Measurements from ENCODE around the gene ZNF526. TPM values are rescaled to one million over a fixed set of nuclear protein-coding genes. Genes with fewer than 3 reads are reported as not detected.
"Not testable (repeated sequence)": the region's sequence is repeated elsewhere in the genome, so short reads cannot be mapped to it uniquely, and the experiment has no call there.

The ZNF526 gene
- polyA plus RNA-seq, 3 donors: 7.4 to 8.9 (median 8.3) TPM

DNA sequence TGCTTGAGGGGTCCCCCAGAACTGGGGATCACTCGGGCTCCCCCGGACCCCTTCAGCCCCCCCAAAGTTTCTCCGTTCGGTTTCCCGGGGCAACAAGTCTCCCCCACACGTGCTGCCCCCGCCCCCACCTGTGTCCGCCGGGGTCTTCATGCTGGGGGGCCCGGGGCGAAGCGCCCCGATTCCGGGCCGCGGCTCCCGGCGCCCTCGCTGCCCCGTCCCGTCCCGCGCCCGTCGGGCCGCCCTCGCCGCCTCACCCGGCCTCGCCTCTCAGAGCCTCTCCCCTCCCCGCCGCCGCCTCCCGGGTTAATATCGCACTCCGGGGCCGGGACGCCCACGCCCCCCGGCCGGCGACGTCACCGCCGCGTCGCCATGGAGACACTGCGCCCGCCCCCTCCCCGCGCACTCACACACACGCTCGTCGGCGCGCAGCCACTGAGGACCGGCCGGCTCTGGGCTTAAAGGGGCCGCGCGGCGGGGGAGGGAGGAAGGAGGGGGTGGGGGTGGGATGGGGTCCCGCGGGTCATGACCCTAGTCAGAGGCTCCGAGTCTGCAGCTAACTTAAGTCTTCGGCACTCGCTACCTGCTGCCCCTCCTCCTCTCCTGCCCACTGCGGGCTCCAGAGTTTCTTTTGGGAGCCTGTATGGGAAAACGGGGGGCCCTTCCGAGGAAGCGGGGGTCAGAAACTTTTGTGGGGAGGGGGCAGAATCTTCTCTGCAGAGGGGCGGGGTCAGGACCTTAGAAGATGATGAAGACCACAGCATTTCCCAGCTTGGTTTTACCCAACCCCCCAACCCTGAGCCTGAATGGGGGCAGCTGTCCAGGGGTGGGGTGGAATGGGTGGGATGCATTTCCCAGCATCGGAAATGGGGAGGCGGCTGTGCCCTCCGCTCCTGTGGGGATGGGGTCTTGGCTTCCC is 35.0 kb downstream of the ZNF526 start, which contains the start of gene ERF:
TSS of gene ERF (minus strand) at position 279 of the 916 bp plus-strand sequence. CDS start at position 150, 129 bp downstream.
- peak in 1 of 3 donors; percentile 76 for DNase-seq (ENCODE audit: low read depth in 3 of 3, low spot score in 2 of 3)

DNA sequence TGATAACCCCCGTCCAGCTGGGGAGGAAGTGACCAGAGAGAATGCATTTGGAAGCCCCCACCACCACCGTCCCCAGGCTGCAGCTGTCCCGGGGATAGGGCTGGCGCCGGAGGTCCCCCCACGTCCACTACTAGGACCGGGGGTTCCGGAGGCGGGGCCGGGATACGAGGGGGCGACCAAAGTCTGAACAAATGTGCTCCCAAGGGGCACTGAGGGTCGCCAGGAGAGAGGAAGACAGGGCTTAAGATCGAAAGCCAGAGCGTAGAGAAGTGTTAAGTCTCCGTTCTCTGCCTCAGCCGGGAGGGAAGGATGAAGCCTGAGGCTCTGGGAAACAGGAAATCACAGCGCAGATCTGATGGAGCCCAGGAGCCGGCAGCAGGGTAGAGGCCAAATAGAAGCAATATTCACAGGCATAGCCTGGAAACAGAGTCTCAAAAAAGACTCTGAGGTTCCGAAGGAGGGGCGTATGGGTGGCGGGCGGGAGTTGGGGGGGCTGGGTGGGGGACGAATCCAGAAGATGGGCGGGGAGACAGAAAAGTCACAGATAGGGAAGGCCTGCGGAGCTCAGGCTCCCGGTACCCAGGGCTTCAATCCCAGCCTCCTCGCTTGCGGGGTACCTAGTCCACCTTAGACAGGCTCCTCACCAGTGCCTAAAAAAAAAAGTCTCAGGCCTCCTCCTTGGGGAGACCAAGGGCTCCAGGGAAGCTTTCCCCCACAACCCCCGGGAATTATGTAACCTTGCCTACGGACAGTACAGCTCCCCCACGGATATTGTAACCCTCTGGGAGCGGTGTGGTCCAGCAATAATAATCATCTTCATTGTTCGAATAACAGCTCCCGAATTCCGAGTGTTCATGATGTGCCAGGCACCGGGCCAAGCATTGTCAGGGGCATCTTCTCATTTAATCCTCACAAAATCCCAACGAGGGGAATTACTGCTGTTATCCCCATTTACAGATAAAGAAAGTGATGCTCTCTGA is 35.9 kb downstream of the ZNF526 start:
- no peak for DNase-seq (ENCODE audit: low read depth in 3 of 3, low spot score in 2 of 3)

DNA sequence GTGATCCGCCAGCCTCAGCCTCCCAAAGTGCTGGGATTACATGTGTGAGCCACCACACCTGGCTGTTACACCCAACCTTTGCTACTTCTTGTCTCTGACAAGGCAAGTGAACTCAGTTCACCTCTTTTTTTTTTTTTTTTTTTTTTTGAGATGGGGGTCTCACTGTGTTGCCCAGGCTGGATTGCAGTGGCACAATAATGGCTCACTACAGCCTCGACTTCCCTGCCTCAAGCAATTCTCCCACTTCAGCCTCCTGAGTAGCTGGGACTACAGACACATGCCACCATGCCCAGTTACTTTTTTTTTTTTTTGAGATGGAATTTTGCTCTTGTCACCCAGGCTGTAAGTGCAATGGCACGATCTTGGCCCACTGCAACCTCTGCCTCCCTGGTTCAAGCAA is 37.7 kb downstream of the ZNF526 start:
- not testable (repeated sequence) for DNase-seq (ENCODE audit: low read depth in 3 of 3, low spot score in 2 of 3)

DNA sequence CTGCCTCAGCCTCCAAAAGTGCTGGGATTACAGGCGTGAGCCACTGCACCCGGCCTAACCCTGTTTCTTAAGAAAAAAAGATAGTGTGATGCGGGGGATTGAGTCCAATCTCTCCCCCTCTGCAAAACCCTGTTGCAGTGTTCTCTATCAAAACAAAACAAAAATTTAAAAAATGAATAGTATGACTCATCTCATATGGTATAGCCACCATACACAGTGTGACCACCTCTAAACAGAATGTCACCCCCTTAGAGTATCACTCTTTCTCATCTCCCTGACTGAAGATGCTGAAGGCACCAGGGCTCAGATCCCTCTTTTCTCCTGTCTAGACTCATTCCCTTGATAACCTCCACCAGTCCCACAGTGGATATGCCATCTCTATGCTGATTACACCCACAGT is 41.7 kb downstream of the ZNF526 start:
- no peak for DNase-seq (ENCODE audit: low read depth in 3 of 3, low spot score in 2 of 3)

DNA sequence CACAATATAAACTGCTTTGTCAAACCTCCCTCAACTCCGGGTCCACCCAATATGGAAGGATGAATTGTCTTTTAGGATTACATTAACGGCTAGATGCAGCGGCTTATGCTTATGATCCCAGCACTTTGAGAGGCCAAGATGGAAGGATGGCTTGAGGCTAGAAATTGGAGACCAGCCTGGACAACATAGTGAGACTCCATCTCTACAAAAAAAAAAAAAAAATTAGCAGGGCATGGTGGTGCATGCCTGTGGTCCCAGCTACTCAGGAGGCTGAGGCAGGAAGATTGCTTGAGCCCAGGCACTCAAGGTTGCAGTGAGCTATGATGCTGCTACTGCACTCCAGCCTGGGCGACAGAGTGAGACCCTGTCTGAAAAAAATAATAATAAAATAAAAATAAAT is 46.0 kb downstream of the ZNF526 start:
- DNase-seq (ENCODE audit: low read depth in 3 of 3, low spot score in 2 of 3): not testable (repeated sequence)

DNA sequence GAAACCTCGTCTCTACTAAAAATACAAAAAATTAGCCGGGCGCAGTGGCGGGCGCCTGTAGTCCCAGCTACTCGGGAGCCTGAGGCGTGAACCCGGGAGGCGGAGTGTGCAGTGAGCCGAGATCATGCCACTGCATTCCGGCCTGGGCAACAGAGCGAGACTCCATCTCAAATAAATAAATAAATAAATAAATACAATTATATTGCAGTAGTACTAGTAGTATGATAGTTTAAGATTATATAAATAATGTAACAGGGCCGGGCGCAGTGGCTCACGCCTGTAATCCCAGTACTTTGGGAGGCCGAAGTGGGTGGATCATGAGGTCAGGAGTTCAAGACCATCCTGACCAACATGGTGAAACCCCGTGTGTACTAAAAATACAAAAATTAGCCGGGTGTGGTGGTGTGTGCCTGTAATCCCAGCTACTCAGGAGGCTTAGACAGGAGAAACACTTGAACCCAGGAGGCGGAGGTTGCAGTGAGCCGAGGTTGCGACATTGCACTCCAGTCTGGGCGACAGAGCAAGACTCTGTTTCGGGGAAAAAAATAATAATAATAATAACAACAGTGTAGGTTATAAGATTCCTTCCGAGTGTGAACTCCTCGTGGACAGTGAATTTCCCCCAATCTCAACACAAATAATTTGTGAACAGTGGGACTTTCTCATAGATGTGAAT is 47.0 kb downstream of the ZNF526 start:
- DNase-seq (ENCODE audit: low read depth in 3 of 3, low spot score in 2 of 3): not testable (repeated sequence)

DNA sequence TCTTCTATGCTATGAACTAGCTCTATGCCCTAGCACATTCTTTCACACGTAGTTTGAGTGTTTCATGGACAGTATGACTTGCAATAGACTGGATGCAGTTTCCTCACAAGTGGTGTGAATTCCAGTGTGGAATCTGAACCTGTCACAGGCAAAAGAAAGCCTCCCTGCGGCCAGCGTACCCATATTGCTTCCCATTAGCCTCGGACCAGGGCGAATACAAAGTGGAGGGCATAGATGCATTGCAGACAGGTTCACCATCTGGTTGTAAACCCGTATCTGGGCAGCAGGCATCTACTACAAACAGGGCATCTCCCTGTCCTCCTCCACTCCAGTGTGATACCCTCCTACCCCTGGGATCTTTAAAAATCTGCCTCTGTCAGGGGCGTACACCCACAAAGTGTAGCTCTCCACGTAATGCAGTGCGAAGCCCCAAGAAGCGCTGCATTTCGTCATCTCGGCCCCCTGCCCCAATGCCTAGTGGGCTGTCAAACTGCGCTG is 47.6 kb downstream of the ZNF526 start:
- DNase-seq (ENCODE audit: low read depth in 3 of 3, low spot score in 2 of 3): no peak

DNA sequence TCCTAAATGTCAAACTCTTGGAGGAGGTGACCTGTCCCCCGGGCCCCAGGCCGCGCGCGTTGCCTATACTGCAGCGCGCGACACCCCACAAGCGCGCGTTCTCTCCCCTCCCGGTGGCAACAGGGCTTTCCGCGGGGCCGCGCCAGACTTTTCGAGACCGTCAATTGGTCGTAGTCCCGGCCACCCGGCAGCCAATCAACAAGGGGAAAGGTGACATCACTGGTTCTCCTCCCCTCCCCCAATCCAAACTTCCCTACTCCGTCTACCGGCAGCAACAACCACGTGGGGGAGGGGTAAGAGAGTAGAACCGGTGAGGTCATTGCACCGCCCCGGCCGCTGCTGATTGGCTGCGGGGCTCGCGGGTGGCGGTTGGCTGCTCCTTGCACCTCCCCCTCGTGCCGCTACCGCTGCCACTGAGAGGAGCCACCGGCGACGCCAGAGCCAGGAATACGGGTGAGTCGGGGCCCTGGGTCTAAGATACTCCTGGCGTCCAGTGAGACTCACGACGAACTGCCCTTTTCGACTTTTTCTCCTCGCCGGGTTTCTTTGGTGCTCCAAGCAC is 48.1 kb downstream of the ZNF526 start:
- peak; percentile 99 to 100 (median 100) for DNase-seq (ENCODE audit: low read depth in 3 of 3, low spot score in 2 of 3)

DNA sequence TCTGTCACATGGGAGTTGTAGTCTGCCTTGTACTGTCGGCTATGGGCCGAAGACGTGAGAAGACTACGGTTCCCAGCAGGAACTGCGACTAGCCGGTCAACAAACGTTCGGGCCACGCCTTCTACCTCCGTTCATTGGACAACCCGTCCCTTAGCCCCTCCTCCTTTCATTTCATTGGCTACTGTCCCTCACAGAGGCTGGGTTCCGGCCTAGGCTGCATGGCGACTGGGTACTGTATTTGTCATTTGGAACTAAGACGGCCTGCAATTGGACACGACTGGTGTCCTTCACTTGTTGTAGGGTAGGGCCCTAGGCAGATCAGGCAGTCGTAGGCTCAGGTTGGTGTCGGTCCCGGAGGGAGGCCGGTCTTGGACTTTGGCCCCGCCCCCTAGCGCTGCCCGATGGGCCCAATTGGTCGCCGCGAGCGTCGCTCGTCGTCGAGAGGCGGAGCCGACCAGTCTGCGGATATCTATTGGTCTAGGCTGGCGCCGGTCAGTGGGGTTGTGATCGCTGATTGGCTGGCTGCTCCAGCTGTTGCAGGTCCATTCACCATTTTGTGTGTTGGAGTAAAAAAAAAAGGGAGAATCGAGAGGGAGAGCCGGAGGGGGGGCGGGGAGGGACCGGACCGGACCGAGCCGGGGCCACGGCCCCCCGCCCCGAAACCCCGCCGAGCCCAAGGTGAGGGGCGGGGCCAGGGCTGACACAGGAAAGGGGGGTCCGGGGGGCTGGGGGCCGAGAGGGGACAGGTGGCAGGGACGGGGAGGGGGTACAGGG is 48.8 kb downstream of the ZNF526 start, which contains the start of gene CIC:
TSS of gene CIC (plus strand) at position 549 of the 774 bp plus-strand sequence. CDS start 2,532 bp downstream, outside the sequence.
- peak; percentile 100 for DNase-seq (ENCODE audit: low read depth in 3 of 3, low spot score in 2 of 3)

DNA sequence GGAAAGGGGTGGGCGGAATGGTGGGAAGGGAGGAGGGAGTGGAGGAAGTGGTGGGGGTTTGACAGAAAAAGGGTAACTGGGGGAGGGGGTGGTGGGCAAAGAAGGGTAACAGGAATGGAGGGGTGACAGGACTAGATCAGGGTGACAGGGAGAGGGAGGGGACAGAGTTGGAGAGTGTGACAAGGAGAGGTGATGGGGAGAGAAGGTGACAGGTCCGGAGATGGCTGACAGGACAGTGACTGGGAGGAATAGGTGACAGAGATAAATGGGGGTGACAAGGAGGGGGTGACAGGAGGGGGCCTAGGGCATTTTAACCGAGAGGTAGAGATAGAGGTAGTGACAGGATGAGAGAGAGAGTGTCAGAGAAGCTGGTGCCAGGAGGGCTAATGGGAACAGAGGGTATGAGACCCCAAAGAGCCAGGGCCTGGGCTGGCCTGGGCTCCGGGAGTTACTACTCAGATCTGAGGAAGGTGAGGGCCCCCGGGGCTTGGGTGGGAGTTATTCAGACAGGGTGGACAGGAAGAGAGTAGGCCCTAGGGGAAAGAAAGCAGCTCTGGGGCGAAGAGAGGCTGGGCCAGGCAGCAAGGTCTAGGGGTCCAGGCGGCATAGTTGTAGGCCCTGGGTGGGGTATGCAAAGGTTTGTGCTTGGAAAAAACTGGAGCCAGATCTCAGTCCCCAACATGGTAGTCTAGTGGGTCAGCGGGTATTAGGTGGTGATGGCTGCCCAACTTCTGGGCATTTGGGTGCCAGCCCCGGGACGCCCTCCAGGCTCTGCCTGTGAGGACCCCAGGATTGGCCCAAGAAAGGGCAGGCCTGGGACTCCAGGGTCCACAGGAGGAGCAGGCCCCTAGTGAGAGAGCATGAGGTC is 49.6 kb downstream of the ZNF526 start:
- DNase-seq (ENCODE audit: low read depth in 3 of 3, low spot score in 2 of 3): no peak

DNA sequence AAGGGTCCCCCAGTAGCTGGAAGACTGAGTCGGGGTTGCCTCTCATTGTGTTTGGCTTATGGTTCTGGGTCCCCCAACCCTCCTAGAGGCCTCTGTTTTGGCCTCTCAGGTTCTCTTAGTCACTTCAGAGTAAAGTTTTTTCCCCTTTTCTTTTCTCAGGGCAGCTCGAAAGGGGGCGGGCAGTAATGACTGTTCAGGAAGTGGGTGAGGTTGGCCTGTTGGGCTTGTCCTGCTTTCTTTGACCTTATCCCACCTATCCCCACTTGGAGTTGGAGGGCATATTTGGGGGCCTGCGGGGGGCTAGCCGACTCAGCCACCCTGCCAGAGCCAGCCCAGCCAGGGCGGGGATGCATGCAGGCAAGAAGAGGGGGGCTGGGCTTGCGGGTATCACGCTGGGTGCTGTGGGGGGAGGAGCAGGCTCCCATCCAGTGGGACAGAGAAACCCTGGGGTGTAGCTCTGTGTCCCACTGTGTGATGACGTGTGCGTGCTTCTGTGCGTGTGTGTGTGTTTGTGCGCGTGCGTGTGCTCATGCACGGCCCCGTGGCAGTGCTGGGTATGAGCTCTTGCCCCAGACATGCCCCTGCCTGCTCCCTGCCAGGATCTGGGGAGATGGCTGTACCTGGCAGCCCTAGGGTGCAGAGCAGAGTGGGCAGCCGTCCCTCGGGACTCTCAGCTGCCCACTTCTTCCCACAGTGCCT is 50.4 kb downstream of the ZNF526 start:
- DNase-seq (ENCODE audit: low read depth in 3 of 3, low spot score in 2 of 3): no peak

DNA sequence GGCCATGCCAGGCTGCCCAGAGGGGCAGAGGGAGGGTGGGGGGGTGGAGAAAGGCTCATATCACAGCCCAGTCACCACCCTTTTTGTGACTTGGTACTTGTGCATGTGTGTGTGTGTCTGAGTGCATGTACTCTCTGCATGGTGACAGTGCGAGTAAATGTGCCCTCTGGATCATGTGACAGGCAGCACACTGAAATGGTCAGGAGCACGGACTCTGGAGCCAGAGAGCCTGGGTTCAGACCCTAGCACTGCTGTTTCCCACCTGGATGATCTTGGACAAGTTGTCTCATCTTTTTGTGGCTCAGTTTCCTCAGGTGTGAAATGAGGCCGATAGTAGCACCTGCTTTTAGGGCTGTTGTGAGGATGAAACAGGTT is 50.9 kb downstream of the ZNF526 start:
- DNase-seq (ENCODE audit: low read depth in 3 of 3, low spot score in 2 of 3): no peak

DNA sequence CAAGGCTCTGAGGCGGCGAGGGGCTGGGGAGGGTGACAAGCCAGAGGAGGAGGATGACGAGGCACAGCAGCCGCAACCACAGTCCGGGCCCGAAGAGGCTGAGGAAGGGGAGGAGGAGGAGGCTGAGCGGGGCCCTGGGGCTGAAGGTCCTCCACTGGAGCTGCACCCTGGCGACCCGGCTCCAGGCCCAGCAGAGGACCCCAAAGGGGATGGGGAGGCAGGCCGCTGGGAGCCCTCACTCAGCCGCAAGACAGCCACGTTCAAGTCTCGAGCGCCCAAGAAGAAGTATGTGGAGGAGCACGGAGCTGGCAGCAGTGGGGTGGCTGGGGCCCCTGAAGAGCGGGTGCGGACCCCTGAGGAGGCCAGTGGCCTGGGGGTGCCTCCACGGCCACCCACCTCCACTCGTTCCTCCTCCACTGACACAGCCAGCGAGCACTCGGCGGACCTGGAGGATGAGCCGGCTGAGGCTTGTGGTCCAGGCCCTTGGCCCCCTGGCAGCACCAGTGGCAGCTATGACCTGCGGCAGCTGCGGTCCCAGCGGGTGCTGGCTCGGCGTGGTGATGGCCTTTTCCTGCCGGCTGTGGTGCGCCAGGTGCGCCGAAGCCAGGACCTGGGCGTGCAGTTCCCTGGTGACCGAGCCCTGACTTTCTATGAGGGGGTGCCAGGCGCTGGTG is 51.9 kb downstream of the ZNF526 start:
- no peak for DNase-seq (ENCODE audit: low read depth in 3 of 3, low spot score in 2 of 3)

DNA sequence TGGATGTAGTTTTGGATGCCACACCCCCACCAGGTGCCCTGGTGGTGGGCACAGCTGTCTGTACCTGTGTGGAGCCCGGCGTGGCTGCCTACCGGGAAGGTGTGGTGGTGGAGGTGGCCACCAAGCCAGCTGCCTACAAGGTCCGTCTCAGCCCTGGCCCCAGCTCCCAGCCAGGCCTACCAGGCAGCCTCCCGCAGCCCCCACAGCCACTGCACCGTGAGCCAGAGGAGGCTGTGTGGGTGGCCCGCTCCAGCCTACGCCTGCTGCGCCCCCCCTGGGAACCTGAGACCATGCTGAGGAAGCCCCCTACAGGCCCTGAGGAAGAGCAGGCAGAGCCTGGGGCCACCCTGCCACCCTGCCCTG is 52.4 kb downstream of the ZNF526 start:
- DNase-seq (ENCODE audit: low read depth in 3 of 3, low spot score in 2 of 3): no peak

DNA sequence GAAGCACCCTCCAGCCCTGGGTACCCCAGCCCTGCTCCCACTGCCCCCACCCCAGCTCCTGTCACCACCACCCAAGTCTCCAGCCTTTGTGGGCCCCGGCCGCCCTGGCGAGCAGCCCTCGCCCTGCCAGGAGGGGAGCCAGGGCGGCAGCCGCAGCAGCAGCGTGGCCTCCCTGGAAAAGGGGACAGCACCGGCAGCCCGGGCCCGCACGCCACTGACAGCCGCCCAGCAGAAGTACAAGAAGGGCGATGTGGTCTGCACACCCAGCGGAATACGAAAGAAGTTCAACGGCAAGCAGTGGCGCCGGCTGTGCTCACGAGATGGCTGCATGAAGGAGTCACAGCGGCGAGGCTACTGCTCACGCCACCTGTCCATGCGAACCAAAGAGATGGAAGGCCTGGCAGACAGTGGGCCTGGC is 52.9 kb downstream of the ZNF526 start:
- DNase-seq (ENCODE audit: low read depth in 3 of 3, low spot score in 2 of 3): no peak

DNA sequence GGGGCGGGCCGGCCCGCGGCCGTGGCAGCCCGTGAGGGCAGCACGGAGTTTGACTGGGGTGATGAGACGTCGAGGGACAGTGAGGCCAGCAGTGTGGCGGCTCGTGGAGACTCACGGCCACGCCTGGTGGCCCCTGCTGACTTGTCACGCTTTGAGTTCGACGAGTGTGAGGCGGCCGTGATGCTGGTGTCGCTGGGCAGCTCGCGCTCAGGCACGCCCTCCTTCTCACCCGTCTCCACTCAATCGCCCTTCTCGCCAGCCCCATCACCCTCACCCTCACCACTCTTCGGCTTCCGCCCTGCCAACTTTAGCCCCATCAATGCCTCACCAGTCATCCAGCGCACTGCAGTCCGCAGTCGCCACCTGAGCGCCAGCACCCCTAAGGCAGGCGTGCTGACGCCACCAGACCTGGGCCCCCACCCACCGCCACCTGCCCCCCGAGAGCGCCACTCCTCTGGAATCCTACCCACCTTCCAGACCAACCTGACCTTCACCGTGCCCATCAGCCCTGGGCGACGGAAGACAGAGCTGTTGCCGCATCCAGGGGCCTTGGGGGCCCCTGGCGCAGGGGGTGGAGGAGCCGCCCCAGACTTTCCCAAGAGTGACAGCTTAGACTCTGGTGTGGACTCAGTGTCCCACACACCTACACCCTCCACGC is 53.4 kb downstream of the ZNF526 start:
- DNase-seq (ENCODE audit: low read depth in 3 of 3, low spot score in 2 of 3): no peak

All from right renal cortex interstitium (tissue), 3 donors.